Ovary (tissue), 3 donors: Measurements from ENCODE around the gene GPBP1.

ENCODE experiments used
- CTCF ChIP-seq, 3 donors: fragments of 450-650 bp in 2 of 3; fragments of 200-600 bp in 1 of 3; IDR thresholded peaks; one replicate each; pipeline versions ENCODE4 v1.5.1 to v1.8.0; 2016 to 2022; ENCODE audit warnings: antibody characterized with exemption in 3 of 3, mild to moderate bottlenecking in 1 of 3
- EP300 ChIP-seq: sonication (generic); formaldehyde crosslinking; IDR thresholded peaks from one replicate; pipeline ENCODE4 v1.6.1; 2017; ENCODE audit warnings: antibody characterized with exemption
- POLR2A ChIP-seq: fragments of 450-650 bp; IDR thresholded peaks from one replicate; pipeline ENCODE4 v1.6.1; 2017; ENCODE audit warnings: antibody characterized with exemption, mild to moderate bottlenecking, moderate library complexity
- donor health status: DM: no; HTN: no; CAD: no.

DNA sequence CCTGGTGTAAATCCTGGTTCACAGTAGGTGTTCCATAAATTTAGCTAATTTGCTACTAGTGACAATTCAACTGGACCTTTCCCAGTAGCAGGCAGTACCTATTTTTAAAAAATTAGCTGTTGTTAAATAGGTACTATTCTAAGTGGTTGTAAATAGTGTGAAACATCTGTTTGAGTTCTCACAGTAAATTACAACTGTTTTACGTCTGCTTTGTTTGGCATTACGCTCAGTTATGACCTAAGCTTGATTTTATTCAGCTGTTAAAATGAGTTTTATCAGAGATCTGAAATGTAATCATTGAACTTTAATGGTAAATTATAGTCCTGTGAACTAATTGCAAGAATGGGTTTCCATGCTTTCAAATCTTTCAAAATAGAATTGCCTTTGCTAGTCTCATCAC is 93.9 kb downstream of the GPBP1 start:
- TF ChIP-seq POLR2A (no peak), CTCF (IDR thresholded peaks at IDR 0.05) (no peak), EP300 (no peak)
